Measurements from ENCODE around the gene MEGF6. TPM values are rescaled to one million over a fixed set of nuclear protein-coding genes. Genes with fewer than 3 reads are reported as not detected.

MEGF6 gene
- total RNA-seq, 6 experiments from 2014 or later: 2.2 to 9.6 (median 4.4) TPM

DNA sequence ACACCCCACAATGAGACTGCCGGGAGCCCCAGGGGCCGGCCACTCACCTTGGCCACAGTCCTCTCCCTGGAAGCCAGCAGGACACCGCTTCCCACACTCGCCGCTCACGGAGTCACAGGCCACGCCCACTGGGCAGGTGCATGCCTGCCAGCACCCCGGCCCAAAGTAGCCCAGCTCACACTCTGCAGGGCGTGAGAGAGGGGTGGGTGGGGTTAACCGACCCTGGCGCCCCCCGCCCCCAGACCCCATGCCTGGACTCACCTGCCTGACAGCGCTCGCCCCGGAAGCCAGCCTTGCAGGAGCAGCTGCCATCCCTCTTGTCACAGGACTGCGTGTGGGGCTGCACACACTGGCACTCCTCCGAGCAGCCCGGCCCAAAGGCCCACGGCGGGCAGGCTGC, 106.1 kb downstream of the MEGF6 start:
- Histone ChIP-seq H3K27ac (no peak overlapping the region), H3K9me3 (no peaks in the 10 kb centered on the region), H3K4me3 (no peak overlapping the region), H3K36me3 (no peaks in the 10 kb centered on the region), H3K27me3 (no peaks in the 10 kb centered on the region), H3K4me1 (no peaks in the 10 kb centered on the region)
- no peak for TF ChIP-seq POLR2A (IDR thresholded peaks at IDR 0.05)
- TF ChIP-seq, protein P1, sequence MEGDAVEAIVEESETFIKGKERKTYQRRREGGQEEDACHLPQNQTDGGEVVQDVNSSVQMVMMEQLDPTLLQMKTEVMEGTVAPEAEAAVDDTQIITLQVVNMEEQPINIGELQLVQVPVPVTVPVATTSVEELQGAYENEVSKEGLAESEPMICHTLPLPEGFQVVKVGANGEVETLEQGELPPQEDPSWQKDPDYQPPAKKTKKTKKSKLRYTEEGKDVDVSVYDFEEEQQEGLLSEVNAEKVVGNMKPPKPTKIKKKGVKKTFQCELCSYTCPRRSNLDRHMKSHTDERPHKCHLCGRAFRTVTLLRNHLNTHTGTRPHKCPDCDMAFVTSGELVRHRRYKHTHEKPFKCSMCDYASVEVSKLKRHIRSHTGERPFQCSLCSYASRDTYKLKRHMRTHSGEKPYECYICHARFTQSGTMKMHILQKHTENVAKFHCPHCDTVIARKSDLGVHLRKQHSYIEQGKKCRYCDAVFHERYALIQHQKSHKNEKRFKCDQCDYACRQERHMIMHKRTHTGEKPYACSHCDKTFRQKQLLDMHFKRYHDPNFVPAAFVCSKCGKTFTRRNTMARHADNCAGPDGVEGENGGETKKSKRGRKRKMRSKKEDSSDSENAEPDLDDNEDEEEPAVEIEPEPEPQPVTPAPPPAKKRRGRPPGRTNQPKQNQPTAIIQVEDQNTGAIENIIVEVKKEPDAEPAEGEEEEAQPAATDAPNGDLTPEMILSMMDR (IDR thresholded peaks at IDR 0.05): no peak
- 94% methylated on average over 8 of the region's 20 CpGs for WGBS (ENCODE audit: insufficient coverage, low coverage, low lambda C conversion rate, missing lambda C conversion rate)
- intact Hi-C loops (cut with DNase I): no loop called here
- DNase-seq (no peak), ATAC-seq (no peak)

GRCh38 chr1:3504822-3505153, 106.5 kb downstream of the MEGF6 start:
- intact Hi-C loops (cut with DNase I): no loop called here
- no peak overlapping the region for H3K27ac ChIP-seq

DNA sequence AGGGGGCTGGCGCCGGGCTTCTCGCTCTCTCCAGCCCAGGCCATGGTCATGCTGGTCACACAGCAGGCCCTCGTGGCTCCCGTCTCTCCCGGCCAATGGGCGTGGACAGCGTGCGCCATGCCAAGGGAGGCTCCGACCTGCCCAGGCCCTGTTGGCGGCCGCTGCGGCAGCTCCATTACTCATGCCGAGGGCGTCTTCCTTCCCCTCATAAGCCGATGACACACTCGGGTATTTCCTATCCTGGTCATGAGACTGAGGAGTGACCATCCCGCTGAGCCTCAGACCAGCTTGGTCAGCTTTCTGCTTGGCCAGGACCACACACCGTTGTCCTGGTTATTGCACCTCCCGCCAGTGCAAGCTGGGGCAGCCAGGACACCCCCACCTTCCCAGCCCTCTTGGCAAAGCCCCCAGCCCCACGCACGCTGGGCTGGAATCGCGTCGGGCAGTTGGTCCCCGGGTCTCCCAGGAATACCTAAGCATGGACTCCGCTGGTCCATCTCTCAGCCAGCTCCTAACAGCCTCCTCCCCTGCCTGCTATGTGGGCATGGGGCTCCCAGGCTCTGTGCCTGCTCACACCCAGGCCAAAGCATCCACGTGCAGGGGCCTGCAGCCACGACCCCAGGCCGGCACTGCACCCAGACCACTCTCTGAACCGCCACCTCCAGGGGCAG, 107.0 kb downstream of the MEGF6 start:
- Histone ChIP-seq H3K4me3 (no peak overlapping the region), H3K27me3 (no peaks in the 10 kb centered on the region), H3K4me1 (no peaks in the 10 kb centered on the region), H3K27ac (no peak overlapping the region), H3K36me3 (no peaks in the 10 kb centered on the region), H3K9me3 (no peaks in the 10 kb centered on the region)
- TF ChIP-seq POLR2A (IDR thresholded peaks at IDR 0.05): no peak
- TF ChIP-seq, protein P1 (IDR thresholded peaks at IDR 0.05): no peak
- DNase-seq: no peak
- intact Hi-C loops (cut with DNase I): no loop called here
- peak; percentile 38 to 68 (median 52) for ATAC-seq
- 80% methylated on average over 2 of the region's 31 CpGs for WGBS (ENCODE audit: insufficient coverage, low coverage, low lambda C conversion rate, missing lambda C conversion rate)

More at GRCh38 chr1:3504822-3505153, 106.5 kb downstream of the MEGF6 start:
- no peak for TF ChIP-seq POLR2A (IDR thresholded peaks at IDR 0.05)
- TF ChIP-seq, protein P1 (IDR thresholded peaks at IDR 0.05): no peak
- H3K27me3 ChIP-seq: no peaks in the 10 kb centered on the region
- H3K4me1 ChIP-seq: no peaks in the 10 kb centered on the region
- no CpG with 5 or more reads among the region's 7 CpGs for WGBS (ENCODE audit: insufficient coverage, low coverage, low lambda C conversion rate, missing lambda C conversion rate)
- DNase-seq: no peak
- ATAC-seq: no peak
- H3K9me3 ChIP-seq: no peaks in the 10 kb centered on the region
- H3K36me3 ChIP-seq: no peaks in the 10 kb centered on the region
- no peak overlapping the region for H3K4me3 ChIP-seq

DNA sequence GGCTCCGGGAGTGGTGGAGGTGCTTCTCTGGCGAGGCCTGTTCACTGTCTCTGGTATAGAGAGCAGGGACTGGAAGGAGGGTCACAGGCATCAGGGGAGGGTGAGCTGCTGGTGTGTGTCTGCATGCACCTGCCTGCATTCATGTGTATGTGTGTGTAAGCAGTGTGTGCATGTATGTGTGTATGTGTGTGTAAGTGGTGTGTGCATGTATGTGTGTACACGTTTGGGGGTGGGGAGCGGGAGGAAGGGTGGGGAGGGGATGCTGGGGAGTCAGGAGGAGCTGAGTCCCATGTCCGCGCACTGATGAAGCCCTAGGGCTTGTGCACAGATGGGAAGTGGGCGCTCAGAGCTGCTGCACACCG, 107.8 kb downstream of the MEGF6 start:
- no peaks in the 10 kb centered on the region for H3K27me3 ChIP-seq
- TF ChIP-seq, protein P1 (IDR thresholded peaks at IDR 0.05): no peak
- TF ChIP-seq POLR2A (IDR thresholded peaks at IDR 0.05): no peak
- H3K36me3 ChIP-seq: no peaks in the 10 kb centered on the region
- H3K27ac ChIP-seq: no peak overlapping the region
- no peak for DNase-seq
- intact Hi-C loops (cut with DNase I): no loop called here
- H3K4me3 ChIP-seq: no peak overlapping the region
- ATAC-seq: no peak
- H3K4me1 ChIP-seq: no peaks in the 10 kb centered on the region
- WGBS (ENCODE audit: insufficient coverage, low coverage, low lambda C conversion rate, missing lambda C conversion rate): 80% methylated on average over 4 of the region's 8 CpGs
- no peaks in the 10 kb centered on the region for H3K9me3 ChIP-seq

Data from right lobe of liver (tissue), 6 donors.